CD1c-positive myeloid dendritic cell (primary cell): Measurements from ENCODE around the gene CNIH2.
"Not testable (repeated sequence)": the region's sequence is repeated elsewhere in the genome, so short reads cannot be mapped to it uniquely, and the experiment has no call there.

ENCODE experiments used
- DNase-seq: peaks from one replicate; pipeline ENCODE4 v3.0.0-alpha.2; 2016; ENCODE audit errors: extremely low spot score

The CNIH2 gene

GRCh38 chr11:66291303-66291705, 13.3 kb downstream of the CNIH2 start:
- no peak for DNase-seq

GRCh38 chr11:66291706-66292542, 13.9 kb downstream of the CNIH2 start, which contains the start of gene TMEM151A:
Gene TMEM151A (plus strand): TSS chr11:66291894. CDS start chr11:66292014, 120 bp downstream.
- DNase-seq, result peak; percentile 33

DNA sequence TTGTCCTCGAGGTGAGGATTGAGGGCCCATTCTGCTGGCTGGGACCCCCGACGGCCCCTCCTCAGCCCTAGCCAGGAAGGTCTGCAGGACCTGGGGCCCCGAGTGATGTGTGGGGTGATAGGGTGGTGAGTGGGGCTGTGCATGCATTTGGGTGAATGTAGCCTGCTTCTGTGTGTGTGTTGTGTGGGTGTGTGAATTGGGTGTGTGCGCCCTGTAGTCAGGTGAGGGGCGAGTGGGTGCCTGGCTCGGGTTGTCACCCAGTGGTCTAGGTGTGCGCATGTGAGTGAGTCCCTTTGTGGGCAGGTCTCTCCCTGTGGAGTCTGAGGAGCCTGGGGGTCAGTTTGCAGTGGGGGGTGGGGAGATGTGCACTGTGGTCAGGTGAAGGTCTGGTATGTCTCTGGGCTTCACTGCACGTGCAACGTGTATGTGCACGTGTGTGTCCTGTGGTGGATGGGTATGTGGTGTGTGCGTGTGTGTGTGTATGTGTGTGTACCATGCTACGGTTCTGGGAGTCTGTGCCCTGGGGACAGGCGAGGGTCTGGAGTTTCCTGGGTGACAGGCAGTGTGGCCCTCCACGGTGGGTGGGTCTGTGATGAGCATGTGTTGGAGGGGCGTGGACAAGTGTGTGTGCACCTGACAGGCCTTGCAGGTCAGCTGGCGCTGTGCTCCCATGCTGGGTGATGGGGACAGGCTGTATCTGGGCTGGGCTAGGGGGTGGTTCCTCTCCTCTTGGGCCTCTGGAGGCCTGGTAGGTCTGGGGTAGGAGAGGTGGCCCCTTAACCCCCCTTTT, 14.8 kb downstream of the CNIH2 start:
- DNase-seq, result no peak

DNA sequence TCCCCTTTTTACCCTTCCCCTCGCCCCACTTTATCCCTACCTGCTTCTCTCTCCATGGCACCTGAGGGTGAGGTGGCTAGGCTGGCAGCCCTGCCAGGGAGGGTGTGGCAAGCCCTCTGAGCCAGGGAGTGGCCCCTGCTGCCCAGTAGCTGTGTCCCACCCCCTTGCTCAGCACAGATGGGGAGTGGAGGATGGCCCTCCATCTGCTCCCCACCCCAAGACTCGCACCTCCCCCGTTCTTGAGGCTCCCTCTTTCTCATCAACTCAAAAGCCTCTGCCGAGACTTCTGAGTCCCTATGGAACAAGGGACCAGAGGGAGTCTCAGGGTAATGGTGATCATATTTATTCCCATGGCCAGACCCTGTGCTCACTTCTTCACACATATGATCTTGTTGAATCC, 15.4 kb downstream of the CNIH2 start:
- DNase-seq, result no peak

DNA sequence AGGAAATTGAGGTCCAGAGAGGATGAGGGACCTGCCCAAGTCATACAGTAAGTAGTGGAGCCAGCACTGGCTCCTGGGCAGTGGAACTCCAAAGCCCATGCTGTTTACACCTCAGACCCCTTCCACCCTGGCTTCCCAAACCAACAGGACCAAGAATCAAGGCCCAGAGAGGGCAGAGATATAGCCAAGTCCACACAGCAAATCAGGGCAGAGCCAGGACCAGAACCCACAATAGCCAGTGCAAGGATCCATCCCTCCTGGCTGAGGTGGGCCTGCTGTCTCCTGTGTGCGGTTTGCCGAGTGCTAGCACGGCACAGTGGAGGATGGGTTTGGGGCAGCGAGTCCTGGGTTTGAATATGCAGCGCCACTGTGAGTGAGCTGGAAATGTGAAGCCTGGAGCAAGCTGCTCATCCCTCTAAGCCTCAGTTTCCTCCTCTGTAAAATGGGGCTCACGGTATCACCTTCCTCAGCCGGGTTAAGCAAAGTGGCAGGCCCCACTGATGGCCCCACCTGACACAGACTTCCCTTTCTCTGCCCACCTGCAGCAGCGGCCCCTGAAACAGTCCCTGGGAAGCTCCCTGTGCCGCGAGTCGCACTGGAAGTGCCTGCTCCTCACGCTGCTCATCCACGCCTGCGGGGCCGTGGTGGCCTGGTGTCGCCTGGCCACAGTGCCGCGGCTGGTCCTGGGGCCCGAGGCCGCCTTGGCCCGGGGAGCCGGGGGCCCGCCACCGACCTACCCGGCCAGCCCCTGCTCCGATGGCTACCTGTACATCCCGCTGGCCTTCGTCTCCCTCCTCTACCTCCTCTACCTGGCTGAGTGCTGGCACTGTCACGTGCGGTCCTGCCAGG, 16.0 kb downstream of the CNIH2 start:
- no peak for DNase-seq

DNA sequence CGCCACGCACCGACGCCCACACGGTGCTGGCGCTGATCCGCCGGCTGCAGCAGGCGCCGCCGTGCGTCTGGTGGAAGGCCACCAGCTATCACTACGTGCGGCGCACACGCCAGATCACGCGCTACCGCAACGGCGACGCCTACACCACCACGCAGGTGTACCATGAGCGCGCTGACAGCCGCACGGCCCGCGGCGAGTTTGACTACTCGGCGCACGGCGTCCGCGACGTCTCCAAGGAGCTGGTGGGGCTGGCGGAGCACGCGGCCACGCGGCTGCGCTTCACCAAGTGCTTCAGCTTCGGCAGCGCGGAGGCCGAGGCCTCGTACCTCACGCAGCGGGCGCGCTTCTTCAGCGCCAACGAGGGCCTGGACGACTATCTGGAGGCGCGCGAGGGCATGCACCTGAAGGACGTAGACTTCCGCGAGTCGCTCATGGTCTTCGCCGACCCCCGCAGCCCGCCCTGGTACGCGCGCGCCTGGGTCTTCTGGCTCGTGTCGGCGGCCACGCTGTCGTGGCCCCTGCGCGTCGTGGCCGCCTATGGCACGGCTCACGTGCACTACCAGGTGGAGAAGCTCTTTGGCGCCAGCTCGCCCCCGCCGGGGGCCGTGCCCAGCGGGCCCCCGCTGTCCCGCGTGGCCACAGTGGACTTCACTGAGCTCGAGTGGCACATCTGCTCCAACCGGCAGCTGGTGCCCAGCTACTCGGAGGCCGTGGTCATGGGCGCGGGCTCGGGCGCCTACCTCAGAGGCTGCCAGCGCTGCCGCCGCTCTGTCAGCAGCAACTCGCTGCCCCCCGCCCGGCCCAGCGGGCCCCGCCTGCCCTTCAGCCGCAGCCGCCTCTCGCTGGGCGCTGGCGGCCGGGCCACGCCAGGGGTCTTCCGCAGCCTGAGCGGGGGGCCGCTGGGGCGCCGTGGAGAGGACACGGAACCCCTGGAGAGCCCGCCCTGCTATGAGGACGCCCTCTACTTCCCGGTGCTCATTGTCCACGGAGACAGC, 16.9 kb downstream of the CNIH2 start:
- no peak for DNase-seq

DNA sequence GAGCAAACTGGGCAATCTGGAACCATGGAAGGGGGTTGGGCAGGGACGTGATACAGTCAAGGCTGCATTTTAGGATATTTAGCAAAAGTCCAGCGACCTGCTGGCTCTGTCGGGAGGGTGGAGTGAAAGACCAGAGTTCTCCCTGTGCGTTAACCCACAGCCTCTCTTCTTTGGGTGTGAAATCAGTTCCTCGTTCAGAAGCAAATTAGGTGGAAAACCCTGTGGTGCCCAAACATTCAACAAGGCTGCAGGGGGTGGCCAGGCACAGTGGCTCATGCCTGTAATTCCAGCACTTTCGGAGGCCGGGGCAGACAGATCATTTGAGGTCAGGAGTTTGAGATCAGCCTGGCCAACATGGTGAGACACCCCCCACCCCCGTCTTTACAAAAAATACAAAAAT, 19.6 kb downstream of the CNIH2 start:
- DNase-seq, result no peak

GRCh38 chr11:66299186-66299585, 21.2 kb downstream of the CNIH2 start:
- peak; percentile 32 for DNase-seq

DNA sequence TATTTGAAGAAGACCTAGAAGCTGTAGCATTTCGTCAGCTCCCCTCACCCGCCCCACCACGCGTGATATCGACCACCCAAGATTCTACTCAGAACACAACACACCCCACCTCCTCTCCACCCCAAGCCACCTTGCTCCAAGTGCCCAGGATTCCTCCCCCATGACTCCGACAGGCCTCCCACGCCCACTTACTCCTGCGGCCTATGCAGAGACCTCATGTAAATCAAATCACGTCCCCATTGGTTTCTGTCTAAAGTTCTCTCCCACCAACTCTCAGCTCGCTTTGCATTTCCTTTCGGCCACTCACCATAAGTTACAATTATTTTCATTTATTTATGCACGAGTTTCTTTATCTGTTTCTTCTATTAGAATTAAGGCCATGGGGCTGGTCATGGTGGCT, 24.7 kb downstream of the CNIH2 start:
- DNase-seq, result no peak

GRCh38 chr11:66309475-66309874, 31.5 kb downstream of the CNIH2 start:
- DNase-seq, result no peak

DNA sequence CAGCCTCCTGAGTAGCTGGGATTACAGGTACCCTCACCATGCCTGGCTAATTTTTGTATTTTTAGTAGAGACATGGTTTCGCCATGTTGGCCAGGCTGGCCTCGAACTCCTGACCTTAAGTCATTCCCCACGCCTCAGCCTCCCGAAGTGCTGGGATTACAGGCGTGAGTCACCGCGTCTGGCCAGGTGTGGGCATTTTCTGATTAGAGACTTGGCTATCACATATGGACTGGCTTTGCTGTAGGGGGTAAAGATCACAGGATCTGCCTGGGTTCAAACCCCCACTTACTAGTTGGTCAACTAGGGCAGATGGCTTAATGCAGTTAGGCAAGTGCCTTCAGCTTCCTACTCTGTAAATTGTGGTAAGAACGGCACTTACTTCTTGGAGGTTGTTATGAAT, 32.3 kb downstream of the CNIH2 start:
- no peak for DNase-seq

GRCh38 chr11:66310803-66311440, 32.9 kb downstream of the CNIH2 start:
- DNase-seq, result not testable (repeated sequence)

- no peak for DNase-seq
These were observed 33.5 kb downstream of the CNIH2 start for GRCh38 chr11:66311470-66311964.

- DNase-seq, result peak; percentile 95
These were observed 34.1 kb downstream of the CNIH2 start for GRCh38 chr11:66311965-66312548.

DNA sequence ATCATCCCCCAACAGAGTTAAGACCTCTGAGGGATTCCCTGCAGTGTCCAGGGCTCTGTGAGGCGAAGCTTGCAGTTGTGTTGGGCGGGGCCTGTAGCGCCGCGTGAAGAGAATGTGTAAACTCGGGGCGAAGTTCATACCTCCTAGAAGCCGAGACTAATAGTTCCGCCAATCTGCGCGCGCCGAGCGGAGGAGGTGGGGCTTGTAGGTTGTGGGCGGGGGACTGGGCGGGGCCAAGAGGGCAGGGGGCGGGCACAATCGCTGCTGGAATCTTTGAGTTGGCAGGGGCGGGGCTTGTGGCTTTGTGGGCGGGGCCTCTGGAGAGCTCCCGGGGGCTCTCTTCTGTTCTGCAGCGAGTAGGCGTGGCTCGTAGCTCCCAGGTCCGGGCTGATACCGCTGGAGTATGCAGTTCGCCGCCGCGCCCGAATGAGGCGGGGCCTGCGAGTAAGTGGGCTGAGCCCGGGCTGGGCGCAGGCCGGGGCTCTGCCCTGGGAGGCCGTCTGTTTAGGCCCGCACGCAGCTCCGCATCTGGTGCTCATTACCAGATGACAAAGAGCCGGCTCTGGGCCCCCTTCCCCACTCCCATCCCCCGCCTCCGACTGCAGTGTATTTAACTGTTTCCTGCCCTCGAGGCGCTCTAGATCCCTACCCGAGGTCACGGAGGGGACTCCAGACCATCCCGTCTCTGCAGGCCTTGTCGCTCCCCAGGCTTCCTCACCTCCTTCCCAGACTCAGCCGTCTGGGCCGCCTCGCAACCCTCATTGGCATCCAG, 34.8 kb downstream of the CNIH2 start:
- peak; percentile 99 for DNase-seq

- no peak for DNase-seq
These were observed 35.6 kb downstream of the CNIH2 start for GRCh38 chr11:66313321-66314185.

GRCh38 chr11:66314186-66314501, 36.2 kb downstream of the CNIH2 start:
- DNase-seq, result no peak
